ENCODE measurements around the gene FKBP4. TPM values are rescaled to one million over a fixed set of nuclear protein-coding genes. Genes with fewer than 3 reads are reported as not detected.

The FKBP4 gene
- total RNA-seq, 1 donor, result 34.2 TPM

DNA sequence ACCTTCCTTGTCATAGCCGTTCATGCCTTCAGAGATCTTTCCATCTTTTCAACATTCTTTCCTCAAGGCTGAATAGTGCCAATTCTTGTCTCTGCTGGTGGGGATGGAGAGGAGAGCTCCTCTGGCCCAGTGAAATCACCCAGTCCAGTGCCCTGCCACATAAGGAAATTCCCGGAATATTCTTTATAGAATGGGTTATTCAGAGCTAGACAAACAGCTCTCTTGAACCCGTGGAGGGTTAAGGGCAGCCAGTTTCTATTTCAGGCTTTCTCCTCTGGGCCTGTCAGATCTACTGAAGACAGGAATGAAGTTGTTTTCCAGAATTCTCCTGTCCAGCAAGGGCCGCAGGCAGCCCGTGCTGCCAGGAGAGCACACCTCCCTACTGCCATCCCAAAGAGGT lies 48.2 kb downstream of the FKBP4 start:
- no peak for DNase-seq (ENCODE audit: low read depth in 2 of 3, low spot score in 2 of 3)

DNA sequence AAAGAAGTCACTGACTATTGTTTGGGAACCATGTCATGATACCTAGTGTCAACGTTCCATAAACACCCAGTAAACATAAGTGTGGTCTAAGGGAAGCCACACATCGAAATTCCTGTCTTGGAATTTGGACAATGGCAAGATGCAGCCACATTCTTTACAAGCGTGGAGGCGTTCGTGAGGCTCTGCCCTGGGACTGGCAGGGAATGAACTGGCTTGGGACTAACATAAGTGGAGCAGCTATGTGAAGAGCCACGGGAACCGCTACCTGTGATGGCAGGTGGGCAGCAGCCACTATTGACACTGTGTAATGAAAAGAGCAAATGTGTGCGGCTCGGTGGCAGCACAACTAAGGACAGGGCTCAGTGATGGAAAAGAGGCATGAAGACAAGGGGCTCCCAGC lies 50.0 kb downstream of the FKBP4 start:
- DNase-seq (ENCODE audit: low read depth in 2 of 3, low spot score in 2 of 3), result no peak

DNA sequence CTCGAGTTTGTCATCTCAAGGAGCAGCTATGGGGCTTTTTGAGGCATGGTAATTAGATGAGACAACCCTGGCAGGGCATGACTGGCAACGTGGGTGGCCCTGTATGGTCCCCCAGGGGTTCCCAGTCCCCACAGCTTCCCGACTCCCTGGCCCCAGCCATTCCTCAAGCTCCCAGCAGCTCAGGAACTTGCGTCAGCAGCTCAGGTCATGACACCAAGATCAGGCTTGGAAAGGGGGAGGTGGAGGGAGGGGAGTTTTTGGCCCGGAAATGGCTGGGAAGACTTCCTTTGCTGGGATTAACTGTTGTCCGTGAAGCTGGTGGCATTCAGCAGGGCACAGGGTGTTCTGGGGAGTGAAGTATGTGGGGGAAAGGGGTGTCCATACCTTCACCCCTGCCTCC lies 50.5 kb downstream of the FKBP4 start:
- DNase-seq (ENCODE audit: low read depth in 2 of 3, low spot score in 2 of 3), result no peak

- DNase-seq (ENCODE audit: low read depth in 2 of 3, low spot score in 2 of 3), result no peak
Measured at GRCh38 chr12:2851931-2852330, 57.2 kb downstream of the FKBP4 start.

DNA sequence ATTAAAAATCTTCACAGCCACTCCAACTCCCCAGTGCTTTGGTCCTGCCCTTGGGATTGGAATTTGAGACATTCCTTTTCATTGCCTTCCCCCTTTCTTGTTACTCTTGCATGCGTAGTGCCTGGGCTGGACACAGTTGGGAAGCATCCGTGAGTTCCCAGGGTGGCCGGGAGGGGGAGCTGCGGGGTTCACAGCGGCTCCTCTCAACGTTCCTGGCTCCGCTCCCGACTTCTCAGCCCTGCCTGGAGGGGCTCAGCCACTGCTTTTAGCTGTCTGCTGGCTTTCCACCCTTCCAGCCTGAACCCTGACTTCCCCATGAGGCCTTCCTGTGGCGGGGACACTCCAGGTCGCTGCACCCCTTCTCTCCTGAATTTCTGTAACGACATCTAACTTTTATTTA lies 58.9 kb downstream of the FKBP4 start:
- peak in 2 of 3 donors; percentile 47 to 67 for DNase-seq (ENCODE audit: low read depth in 2 of 3, low spot score in 2 of 3)

Other genes starting within 250 kb of the FKBP4 start
- gene ITFG2, start 17.7 kb downstream of the FKBP4 start, total RNA-seq, result 58.7 TPM
- gene NRIP2, start 40.1 kb downstream of the FKBP4 start, total RNA-seq, result not detected
- under 0.01 TPM for gene TEX52, start 62.1 kb downstream of the FKBP4 start, total RNA-seq
- 4.0 TPM for gene FOXM1, start 82.2 kb downstream of the FKBP4 start, total RNA-seq
- gene RHNO1, start 82.3 kb downstream of the FKBP4 start, total RNA-seq, result 22.4 TPM
- gene TULP3, start 95.9 kb downstream of the FKBP4 start, total RNA-seq, result 6.5 TPM
- 0.27 TPM for gene TEAD4, start 164.4 kb downstream of the FKBP4 start, total RNA-seq

Measured in hematopoietic multipotent progenitor cell (in vitro differentiated cells).